GM12891 (cell line): ENCODE measurements around the gene TNS3.

Experiments
- POLR2A ChIP-seq: IDR thresholded peaks from 2 replicates; pipeline ENCODE4 v1.6.1; 2011; ENCODE audit warnings: low read depth, low read length, control low read depth
- POLR2AphosphoS5 ChIP-seq: IDR thresholded peaks from 2 replicates; pipeline ENCODE4 v1.6.1; 2011; ENCODE audit warnings: low read depth, low read length, control low read depth

DNA sequence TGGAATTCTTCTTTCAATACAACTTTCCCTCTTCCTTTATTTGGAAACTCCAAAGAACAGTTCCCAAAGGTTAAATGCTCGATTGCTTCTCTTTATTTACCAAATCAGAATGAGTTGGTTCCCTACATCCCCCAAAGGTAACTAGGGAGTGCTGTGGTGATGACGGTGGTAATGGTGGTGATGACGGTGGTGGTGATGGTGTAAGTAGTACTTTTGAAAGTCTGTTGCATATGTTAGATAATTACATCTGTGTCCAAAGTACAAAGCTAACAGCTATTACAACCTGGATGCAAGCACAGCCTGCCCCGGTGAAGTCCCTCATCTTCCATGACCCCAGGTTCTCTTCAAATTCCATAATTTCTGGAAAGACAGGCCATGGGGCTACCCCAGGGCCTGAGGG, 115.1 kb downstream of the TNS3 start:
- TF ChIP-seq POLR2AphosphoS5 (no peak), POLR2A (no peak)
